ENCODE measurements around the gene MICU2.
A peak's percentile ranks its signal among the peaks of the same experiment; 100 is the strongest.

Gene MICU2

GRCh38 chr13:21603531-21604448 is at the start of gene MICU2:
Gene MICU2, minus strand, starts transcription at chr13:21604170. Its CDS starts 22 bp downstream, at chr13:21604148.
- DNase-seq: peak; percentile 95

GRCh38 chr13:21641629-21642028 is 37.7 kb upstream of the MICU2 start:
- no peak for DNase-seq

GRCh38 chr13:21639561-21639960 is 35.6 kb upstream of the MICU2 start:
- no peak for DNase-seq

GRCh38 chr13:21638319-21639282 is 34.6 kb upstream of the MICU2 start:
- peak; percentile 62 for DNase-seq

- peak; percentile 15 for DNase-seq
Measured at GRCh38 chr13:21637296-21637695, 33.3 kb upstream of the MICU2 start.

- DNase-seq: no peak
Measured at GRCh38 chr13:21636656-21637055, 32.7 kb upstream of the MICU2 start.

GRCh38 chr13:21632196-21632595 is 28.2 kb upstream of the MICU2 start:
- no peak for DNase-seq

GRCh38 chr13:21625366-21625765 is 21.4 kb upstream of the MICU2 start:
- DNase-seq: peak; percentile 39

GRCh38 chr13:21620861-21621260 is 16.9 kb upstream of the MICU2 start:
- no peak for DNase-seq

- no peak for DNase-seq
Measured at GRCh38 chr13:21619633-21620220, 15.8 kb upstream of the MICU2 start.

GRCh38 chr13:21616880-21617279 is 12.9 kb upstream of the MICU2 start:
- no peak for DNase-seq

GRCh38 chr13:21616205-21616866 is 12.4 kb upstream of the MICU2 start:
- DNase-seq: no peak

- no peak for DNase-seq
Measured at GRCh38 chr13:21615427-21615826, 11.5 kb upstream of the MICU2 start.

GRCh38 chr13:21613791-21614190 is 9.8 kb upstream of the MICU2 start:
- no peak for DNase-seq

- DNase-seq: no peak
Measured at GRCh38 chr13:21611385-21611784, 7.4 kb upstream of the MICU2 start.

GRCh38 chr13:21610687-21611086 is 6.7 kb upstream of the MICU2 start:
- no peak for DNase-seq

GRCh38 chr13:21608961-21609360 is 5.0 kb upstream of the MICU2 start:
- DNase-seq: no peak

GRCh38 chr13:21606796-21607195 is 2.8 kb upstream of the MICU2 start:
- no peak for DNase-seq

- no peak for DNase-seq
Measured at GRCh38 chr13:21606251-21606650, 2.3 kb upstream of the MICU2 start.

GRCh38 chr13:21596722-21597121 is 7.2 kb downstream of the MICU2 start:
- DNase-seq: no peak

- no peak for DNase-seq
Measured at GRCh38 chr13:21595546-21595822, 8.5 kb downstream of the MICU2 start.

- DNase-seq: no peak
Measured at GRCh38 chr13:21594715-21595545, 9.0 kb downstream of the MICU2 start.
